GM12864 (cell line): ENCODE measurements around the gene WDR62.
"Not testable (repeated sequence)": the region's sequence is repeated elsewhere in the genome, so short reads cannot be mapped to it uniquely, and the experiment has no call there.

Experiments used
- DNase-seq: peaks from one replicate; pipeline ENCODE4 v3.0.0-alpha.2; 2011; ENCODE audit warnings: low read depth
- H3K4me3 ChIP-seq: 2 replicates; pipeline ENCODE4 v1.5.1; 2011; ENCODE audit warnings: mild to moderate bottlenecking, low read depth, low read length, control low read depth
- TF ChIP-seq, protein P1 (sequence below): IDR thresholded peaks from 2 replicates; pipeline ENCODE4 v1.5.1; 2011; ENCODE audit warnings: low read depth, mild to moderate bottlenecking, moderate library complexity, low read length, control low read depth, inconsistent platforms; ENCODE audit errors: missing control alignments

Gene WDR62

DNA sequence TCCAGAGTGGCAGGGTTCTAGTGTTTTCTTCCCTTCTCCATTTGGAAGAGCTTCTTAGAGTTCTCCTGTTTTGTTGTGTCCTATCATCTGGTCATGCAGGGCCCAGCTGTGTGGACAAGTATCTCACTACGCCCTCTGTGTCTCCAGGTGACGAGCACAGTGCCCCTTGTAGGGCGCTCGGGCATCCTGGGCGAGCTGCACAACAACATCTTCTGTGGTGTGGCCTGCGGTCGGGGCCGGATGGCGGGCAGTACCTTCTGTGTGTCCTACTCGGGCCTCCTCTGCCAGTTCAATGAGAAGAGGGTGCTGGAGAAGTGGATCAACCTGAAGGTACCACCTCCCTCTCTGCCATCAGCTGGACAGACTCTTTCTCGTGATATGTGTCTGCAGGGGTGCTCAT lies 13.0 kb downstream of the WDR62 start:
- TF ChIP-seq, protein P1, sequence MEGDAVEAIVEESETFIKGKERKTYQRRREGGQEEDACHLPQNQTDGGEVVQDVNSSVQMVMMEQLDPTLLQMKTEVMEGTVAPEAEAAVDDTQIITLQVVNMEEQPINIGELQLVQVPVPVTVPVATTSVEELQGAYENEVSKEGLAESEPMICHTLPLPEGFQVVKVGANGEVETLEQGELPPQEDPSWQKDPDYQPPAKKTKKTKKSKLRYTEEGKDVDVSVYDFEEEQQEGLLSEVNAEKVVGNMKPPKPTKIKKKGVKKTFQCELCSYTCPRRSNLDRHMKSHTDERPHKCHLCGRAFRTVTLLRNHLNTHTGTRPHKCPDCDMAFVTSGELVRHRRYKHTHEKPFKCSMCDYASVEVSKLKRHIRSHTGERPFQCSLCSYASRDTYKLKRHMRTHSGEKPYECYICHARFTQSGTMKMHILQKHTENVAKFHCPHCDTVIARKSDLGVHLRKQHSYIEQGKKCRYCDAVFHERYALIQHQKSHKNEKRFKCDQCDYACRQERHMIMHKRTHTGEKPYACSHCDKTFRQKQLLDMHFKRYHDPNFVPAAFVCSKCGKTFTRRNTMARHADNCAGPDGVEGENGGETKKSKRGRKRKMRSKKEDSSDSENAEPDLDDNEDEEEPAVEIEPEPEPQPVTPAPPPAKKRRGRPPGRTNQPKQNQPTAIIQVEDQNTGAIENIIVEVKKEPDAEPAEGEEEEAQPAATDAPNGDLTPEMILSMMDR: no peak
- no peak for DNase-seq
- H3K4me3 ChIP-seq: no peak overlapping the region

DNA sequence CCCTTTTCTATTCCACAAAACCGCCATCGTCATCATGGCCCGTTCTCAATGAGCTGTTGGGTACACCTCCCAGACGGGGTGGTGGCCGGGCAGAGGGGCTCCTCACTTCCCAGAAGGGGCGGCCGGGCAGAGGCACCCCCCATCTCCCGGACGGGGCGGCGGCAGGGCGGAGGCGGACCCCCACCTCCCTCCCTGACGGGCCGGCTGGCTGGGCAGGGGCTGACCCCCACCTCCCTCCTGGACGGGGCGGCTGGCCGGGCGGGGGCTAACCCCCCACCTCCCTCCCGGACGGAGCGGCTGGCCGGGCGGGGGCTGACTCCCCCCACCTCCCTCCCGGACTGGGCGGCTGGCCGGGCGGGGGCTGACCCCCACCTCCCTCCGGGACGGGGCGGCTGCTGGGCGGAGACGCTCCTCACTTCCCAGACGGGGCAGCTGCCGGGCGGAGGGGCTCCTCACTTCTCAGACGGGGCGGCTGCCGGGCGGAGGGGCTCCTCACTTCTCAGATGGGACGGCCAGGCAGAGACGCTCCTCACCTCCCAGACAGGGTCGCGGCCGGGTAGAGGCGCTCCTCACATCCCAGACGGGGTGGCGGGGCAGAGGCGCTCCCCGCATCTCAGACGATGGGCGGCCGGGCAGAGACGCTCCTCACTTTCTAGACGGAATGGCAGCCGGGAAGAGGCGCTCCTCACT lies 14.3 kb downstream of the WDR62 start:
- H3K4me3 ChIP-seq, DNase-seq: not testable (repeated sequence)

DNA sequence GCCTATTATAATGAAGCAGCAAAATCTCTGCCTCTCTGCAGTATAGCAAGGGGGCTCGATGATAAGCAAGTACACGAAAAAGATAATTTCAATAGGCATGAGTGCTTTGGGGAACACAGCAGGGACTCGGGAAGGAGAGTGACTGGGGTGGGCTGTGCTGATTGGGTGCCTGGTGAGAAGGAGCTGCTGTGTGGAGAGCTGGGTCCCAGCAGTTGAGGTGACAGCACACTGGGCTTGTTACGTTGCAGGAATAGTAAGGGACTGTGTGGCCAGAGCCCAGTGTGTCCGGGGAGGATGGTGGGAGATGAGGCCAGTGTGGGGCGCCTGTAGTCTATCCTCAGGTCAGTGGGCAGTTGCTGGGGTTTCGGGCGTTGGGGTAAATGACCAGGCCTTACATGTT lies 17.4 kb downstream of the WDR62 start:
- no peak overlapping the region for H3K4me3 ChIP-seq
- TF ChIP-seq, protein P1: no peak
- DNase-seq: no peak

DNA sequence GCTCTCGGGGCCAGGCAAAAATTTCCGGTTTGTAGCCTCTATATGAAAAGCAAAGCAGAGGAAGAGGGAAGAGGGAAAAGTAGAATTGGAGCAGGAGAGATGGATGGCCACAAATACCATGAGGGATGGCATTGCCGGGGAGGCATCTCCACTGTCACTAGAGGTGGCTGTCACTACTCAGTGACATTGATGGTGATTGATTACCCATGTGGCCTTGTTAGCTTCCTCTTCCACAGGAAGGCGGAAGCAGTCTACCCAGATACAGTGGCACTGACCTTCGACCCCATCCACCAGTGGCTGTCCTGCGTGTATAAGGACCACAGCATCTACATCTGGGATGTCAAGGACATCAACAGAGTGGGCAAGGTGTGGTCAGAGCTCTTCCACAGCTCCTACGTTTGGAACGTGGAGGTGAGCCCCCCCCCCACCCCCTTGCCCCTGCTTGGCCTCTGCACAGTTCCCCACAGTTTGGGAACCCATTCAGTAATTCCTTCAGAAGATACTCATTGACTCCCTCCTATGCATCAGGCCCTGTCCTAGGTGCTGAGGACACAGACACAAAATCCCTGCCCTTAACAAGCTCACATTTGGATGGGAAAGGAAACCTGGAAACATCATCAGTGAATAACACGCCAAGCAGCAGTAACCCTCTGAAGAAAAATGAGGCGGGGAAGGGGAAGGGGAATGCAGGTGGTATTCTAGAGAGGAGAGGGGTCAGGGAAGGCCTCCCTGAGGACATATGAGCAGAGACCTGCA lies 18.6 kb downstream of the WDR62 start:
- TF ChIP-seq, protein P1: no peak
- no peak for DNase-seq
- H3K4me3 ChIP-seq: no peak overlapping the region

DNA sequence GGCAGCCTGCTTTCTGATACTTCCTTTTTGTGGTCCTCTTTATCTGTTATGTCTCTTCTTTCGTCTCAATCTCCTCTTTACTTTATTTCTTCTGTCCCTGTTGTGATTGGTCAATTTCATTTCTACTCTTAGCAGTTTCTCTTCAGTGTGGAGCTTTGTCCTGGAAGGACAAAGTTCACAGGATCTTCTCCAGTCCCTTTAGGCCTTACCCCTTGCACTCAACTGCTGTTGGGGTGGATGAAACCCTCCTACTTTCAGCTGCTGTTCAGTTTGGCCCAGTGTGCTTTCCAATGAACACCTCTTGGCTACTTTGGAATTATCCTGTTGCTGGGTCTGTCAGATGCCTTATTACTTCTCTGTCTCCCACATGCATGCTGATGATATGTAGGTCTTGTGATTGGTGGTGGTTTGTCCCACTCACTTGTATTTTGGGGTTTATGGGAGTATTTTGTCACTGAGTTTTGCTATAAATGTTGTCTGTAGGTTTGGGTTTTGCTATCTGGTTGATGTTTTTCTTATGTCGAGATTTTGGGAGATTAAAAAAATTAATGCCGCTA lies 24.8 kb downstream of the WDR62 start:
- TF ChIP-seq, protein P1: no peak
- DNase-seq: no peak
- H3K4me3 ChIP-seq: no peak overlapping the region

DNA sequence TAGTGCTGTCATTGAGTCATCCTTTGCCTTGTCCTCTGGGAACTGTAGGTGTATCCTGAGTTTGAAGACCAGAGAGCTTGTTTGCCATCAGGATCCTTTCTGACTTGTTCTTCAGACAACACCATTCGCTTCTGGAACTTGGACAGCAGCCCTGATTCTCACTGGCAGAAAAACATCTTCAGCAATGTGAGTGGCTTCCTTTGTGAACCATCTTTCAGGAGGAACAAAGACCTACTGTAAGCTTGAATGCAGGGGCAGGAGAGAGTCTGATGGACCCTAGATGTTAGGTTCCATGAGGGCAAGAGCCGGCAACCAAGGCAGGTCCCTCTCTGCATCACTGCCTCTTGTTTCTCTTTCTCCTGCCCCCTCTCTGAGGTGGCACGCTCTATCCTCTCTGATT lies 26.7 kb downstream of the WDR62 start:
- DNase-seq: no peak
- H3K4me3 ChIP-seq: no peak overlapping the region
- TF ChIP-seq, protein P1: no peak

DNA sequence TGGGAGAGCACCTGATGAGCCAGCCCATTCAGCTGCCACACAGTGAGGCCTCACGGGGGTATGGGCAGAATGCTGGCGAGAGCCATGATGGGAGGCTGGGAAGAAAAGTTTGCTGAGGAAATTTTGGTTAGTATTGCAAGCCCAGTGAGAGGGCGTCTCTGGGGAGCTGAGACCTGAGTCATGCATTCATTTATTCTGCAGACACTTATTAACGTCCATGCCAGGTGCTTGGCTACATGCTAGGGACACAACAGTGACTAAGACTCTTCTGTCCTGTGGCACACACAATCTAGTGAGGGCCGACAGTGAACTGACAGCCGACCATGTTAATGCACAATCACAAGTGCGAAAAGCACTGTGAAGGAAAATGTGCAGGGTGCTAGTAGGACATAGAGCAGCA lies 27.2 kb downstream of the WDR62 start:
- no peak overlapping the region for H3K4me3 ChIP-seq
- DNase-seq: no peak
- TF ChIP-seq, protein P1: no peak
